Choroid plexus epithelial cell (primary cell): ENCODE results near the gene UNC5A.
"Not testable (repeated sequence)": the region's sequence is repeated elsewhere in the genome, so short reads cannot be mapped to it uniquely, and the experiment has no call there.

Experiments
- DNase-seq: peaks from one replicate; pipeline ENCODE4 v3.0.0-alpha.2; 2010; ENCODE audit warnings: low read depth
- H3K4me3 ChIP-seq: 2 replicates; pipeline ENCODE4 v1.5.1; 2011; ENCODE audit warnings: low read depth, mild to moderate bottlenecking, control low read depth, low read length, moderate library complexity
- TF ChIP-seq, protein P1 (sequence below): conservative IDR thresholded peaks from 2 replicates; pipeline ENCODE4 v1.5.1; 2011; ENCODE audit warnings: low read depth, mild to moderate bottlenecking, control low read depth, inconsistent platforms, low read length, moderate library complexity

UNC5A gene

GRCh38 chr5:176869501-176870109 is 59.2 kb downstream of the UNC5A start:
- DNase-seq: no peak
- H3K4me3 ChIP-seq: no peak overlapping the region
- TF ChIP-seq, protein P1, sequence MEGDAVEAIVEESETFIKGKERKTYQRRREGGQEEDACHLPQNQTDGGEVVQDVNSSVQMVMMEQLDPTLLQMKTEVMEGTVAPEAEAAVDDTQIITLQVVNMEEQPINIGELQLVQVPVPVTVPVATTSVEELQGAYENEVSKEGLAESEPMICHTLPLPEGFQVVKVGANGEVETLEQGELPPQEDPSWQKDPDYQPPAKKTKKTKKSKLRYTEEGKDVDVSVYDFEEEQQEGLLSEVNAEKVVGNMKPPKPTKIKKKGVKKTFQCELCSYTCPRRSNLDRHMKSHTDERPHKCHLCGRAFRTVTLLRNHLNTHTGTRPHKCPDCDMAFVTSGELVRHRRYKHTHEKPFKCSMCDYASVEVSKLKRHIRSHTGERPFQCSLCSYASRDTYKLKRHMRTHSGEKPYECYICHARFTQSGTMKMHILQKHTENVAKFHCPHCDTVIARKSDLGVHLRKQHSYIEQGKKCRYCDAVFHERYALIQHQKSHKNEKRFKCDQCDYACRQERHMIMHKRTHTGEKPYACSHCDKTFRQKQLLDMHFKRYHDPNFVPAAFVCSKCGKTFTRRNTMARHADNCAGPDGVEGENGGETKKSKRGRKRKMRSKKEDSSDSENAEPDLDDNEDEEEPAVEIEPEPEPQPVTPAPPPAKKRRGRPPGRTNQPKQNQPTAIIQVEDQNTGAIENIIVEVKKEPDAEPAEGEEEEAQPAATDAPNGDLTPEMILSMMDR: no peak

DNA sequence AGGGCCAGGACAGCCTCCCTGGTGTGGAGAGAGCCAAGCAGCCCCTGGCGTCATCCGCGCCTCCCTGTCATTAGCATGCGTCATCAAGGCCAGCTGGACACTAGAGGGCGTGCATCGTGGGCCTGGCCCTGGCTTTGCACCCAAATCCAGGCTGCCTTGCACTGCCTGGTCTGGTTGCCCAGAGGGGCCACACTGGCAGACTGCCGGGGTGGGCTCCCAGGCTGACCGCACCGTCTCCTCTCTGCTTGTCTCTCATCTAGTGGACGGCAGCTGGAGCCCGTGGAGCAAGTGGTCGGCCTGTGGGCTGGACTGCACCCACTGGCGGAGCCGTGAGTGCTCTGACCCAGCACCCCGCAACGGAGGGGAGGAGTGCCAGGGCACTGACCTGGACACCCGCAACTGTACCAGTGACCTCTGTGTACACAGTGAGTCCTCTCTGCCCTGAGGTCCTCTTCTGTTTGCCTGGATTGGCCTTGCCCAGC is 59.8 kb downstream of the UNC5A start:
- peak; percentile 48 for DNase-seq
- H3K4me3 ChIP-seq: no peak overlapping the region
- TF ChIP-seq, protein P1: peak; percentile 60

GRCh38 chr5:176870644-176871043 is 60.3 kb downstream of the UNC5A start:
- DNase-seq, H3K4me3 ChIP-seq: not testable (repeated sequence)

DNA sequence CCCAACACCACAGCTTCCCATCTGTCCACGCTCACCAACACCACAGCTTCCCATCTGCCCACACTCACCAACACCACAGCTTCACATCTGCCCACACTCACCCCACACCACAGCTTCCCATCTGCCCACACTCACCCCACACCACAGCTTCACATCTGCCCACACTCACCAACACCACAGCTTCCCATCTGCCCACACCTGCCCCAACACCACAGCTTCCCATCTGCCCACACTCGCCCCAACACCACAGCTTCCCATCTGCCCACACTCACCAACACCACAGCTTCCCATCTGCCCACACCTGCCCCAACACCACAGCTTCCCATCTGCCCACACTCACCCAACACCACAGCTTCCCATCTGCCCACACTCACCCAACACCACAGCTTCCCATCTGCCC is 62.2 kb downstream of the UNC5A start:
- not testable (repeated sequence) for DNase-seq

DNA sequence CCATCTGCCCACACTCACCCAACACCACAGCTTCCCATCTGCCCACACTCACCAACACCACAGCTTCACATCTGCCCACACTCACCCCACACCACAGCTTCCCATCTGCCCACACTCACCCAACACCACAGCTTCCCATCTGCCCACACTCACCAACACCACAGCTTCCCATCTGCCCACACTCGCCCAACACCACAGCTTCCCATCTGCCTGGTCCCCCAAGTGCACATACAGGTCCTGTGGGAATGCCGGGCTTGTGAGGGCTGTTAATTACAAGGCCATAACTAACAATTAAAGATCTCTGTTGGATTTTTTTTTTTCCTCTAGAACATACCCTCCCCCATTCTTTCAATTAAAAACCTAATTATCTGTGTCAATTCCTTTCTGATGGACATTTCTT is 62.7 kb downstream of the UNC5A start:
- DNase-seq, H3K4me3 ChIP-seq: not testable (repeated sequence)

More for the DNA sequence above, 62.2 kb downstream of the UNC5A start:
- H3K4me3 ChIP-seq: not testable (repeated sequence)

DNA sequence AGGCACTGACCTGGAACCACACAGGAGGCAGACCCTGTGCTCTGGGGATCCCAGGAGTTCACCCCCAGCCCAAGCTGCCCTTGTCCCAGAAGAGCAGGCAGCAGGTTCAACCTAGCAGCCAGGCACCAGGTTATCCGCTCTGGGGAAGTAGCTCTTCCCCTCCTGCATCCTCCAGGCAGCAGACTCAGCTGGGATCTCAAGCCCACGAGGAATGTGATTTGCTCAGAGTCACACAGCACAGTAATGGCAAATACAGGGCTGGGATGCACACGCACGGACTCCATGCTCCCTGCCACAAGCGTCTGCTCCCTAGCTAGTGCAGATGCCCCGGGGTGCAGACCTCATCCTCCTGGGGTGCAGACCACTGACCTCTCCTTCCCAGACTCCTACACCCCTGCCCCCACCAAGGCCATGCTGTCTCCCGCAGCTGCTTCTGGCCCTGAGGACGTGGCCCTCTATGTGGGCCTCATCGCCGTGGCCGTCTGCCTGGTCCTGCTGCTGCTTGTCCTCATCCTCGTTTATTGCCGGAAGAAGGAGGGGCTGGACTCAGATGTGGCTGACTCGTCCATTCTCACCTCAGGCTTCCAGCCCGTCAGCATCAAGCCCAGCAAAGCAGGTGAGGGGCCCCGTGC is 63.3 kb downstream of the UNC5A start:
- DNase-seq: no peak
- H3K4me3 ChIP-seq: no peak overlapping the region
- TF ChIP-seq, protein P1: no peak

DNA sequence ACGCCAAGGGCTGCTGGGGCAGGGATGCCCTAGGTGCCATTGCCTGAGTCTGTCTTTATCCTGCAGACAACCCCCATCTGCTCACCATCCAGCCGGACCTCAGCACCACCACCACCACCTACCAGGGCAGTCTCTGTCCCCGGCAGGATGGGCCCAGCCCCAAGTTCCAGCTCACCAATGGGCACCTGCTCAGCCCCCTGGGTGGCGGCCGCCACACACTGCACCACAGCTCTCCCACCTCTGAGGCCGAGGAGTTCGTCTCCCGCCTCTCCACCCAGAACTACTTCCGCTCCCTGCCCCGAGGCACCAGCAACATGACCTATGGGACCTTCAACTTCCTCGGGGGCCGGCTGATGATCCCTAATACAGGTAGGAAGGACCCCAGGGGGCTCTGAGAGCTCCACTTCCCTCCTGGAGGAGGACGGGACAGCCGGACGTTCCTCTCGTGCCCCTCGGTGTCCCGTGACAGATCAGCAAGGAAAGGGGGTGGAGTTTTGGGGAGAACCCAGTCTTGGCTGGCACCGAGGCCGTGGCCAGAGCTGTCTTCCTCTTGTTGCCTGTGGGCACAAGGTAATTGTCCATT is 63.9 kb downstream of the UNC5A start:
- TF ChIP-seq, protein P1: no peak
- no peak overlapping the region for H3K4me3 ChIP-seq
- no peak for DNase-seq

DNA sequence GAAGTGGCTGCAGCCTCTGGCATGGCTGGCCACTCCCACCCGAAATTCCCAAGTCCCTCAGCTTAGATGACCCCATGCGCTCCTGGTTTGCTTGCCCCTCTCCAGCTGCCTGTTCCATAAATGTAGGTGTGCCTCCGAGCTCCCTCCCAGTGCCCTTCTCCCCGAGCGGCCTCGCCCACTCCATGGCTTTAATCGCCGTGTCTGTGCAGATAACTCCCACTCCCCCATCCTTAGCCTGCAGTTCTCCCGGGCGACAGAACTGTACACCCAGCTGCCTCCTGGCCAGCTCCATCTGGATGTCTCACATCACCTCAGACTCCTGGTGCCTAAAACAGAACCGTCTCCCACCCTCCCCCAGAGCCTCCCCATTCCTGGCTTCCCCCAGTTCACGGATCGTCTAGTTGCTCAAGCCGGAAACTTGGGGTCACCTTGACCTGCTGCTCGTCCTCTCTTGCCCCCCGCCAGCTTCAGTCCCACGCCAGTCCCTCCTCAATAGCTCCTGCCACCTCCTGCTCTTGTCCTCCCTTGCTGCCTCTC is 64.7 kb downstream of the UNC5A start:
- DNase-seq: no peak
- no peak overlapping the region for H3K4me3 ChIP-seq
- TF ChIP-seq, protein P1: no peak
